Lower lobe of right lung (tissue), 2 donors: Measurements from ENCODE around the gene RALB. TPM values are rescaled to one million over a fixed set of nuclear protein-coding genes. Genes with fewer than 3 reads are reported as not detected.

Source experiments
- ATAC-seq, 2 donors: fragments of 200-7000 bp; cut with Tn5 transposase; one replicate each; pipeline ENCODE4 v1.9.1; 2020 to 2022; ENCODE audit warnings: mild to moderate bottlenecking in 2 of 2, moderate library complexity in 2 of 2
- DNase-seq: peaks from one replicate; pipeline ENCODE4 v3.0.0-alpha.2; 2020
- H3K27ac ChIP-seq: fragments of 200-600 bp; one replicate; pipeline ENCODE4 v1.8.0; 2022
- H3K27me3 ChIP-seq: fragments of 200-600 bp; one replicate; pipeline ENCODE4 v1.8.0; 2022; ENCODE audit warnings: low read depth
- H3K36me3 ChIP-seq: fragments of 200-600 bp; one replicate; pipeline ENCODE4 v1.8.0; 2022; ENCODE audit warnings: mild to moderate bottlenecking
- H3K4me1 ChIP-seq: fragments of 200-600 bp; one replicate; pipeline ENCODE4 v1.8.0; 2022
- H3K4me3 ChIP-seq: fragments of 200-600 bp; one replicate; pipeline ENCODE4 v1.8.0; 2022; ENCODE audit warnings: mild to moderate bottlenecking
- H3K9me3 ChIP-seq: fragments of 200-600 bp; one replicate; pipeline ENCODE4 v1.8.0; 2022
- intact Hi-C: fragments of 100-400 bp; cut with DNase I; formaldehyde crosslinking; loops from one replicate; pipeline ENCODE4 v1.11.0; 2022
- total RNA-seq: library from RNA; stranded (reverse); fragmentation: NEBNext Ultra II Directional; extraction: Animal tissue kit (Norgen Biotek cat#: 25700); gene quantifications from one replicate; pipeline ENCODE4 v1.2.1, GENCODE V29; 2021
- TF ChIP-seq, protein P1 (sequence below): fragments of 200-600 bp; IDR thresholded peaks from one replicate; pipeline ENCODE4 v1.8.0; 2022; ENCODE audit warnings: antibody characterized with exemption, mild to moderate bottlenecking
- donor health status: DM: no; HTN: yes; CAD: no; lungs with severe emphysema.

The RALB gene
- total RNA-seq, 1 donor from 2014 or later, result 65.8 TPM

- intact Hi-C loops, result no loop called here
- ATAC-seq (peak in 1 of 2 donors; percentile 20), DNase-seq (no peak)
- Histone ChIP-seq H3K36me3 (no peaks in the 10 kb centered on the region), H3K27me3 (no peaks in the 10 kb centered on the region), H3K9me3 (no peaks in the 10 kb centered on the region), H3K4me3 (no peak overlapping the region), H3K4me1 (peaks cover 47% of the 10 kb centered on the region), H3K27ac (no peak overlapping the region)
- TF ChIP-seq, protein P1, sequence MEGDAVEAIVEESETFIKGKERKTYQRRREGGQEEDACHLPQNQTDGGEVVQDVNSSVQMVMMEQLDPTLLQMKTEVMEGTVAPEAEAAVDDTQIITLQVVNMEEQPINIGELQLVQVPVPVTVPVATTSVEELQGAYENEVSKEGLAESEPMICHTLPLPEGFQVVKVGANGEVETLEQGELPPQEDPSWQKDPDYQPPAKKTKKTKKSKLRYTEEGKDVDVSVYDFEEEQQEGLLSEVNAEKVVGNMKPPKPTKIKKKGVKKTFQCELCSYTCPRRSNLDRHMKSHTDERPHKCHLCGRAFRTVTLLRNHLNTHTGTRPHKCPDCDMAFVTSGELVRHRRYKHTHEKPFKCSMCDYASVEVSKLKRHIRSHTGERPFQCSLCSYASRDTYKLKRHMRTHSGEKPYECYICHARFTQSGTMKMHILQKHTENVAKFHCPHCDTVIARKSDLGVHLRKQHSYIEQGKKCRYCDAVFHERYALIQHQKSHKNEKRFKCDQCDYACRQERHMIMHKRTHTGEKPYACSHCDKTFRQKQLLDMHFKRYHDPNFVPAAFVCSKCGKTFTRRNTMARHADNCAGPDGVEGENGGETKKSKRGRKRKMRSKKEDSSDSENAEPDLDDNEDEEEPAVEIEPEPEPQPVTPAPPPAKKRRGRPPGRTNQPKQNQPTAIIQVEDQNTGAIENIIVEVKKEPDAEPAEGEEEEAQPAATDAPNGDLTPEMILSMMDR, result no peak
Observed at GRCh38 chr2:120243211-120243610, 9.4 kb upstream of the RALB start.

GRCh38 chr2:120243875-120244553 is 8.6 kb upstream of the RALB start:
- Histone ChIP-seq H3K36me3 (no peaks in the 10 kb centered on the region), H3K27ac (no peak overlapping the region), H3K27me3 (no peaks in the 10 kb centered on the region), H3K4me3 (no peak overlapping the region), H3K4me1 (peaks cover 43% of the 10 kb centered on the region), H3K9me3 (no peaks in the 10 kb centered on the region)
- no peak for DNase-seq
- TF ChIP-seq, protein P1, result no peak
- intact Hi-C loops, result no loop called here
- ATAC-seq, result no peak

DNA sequence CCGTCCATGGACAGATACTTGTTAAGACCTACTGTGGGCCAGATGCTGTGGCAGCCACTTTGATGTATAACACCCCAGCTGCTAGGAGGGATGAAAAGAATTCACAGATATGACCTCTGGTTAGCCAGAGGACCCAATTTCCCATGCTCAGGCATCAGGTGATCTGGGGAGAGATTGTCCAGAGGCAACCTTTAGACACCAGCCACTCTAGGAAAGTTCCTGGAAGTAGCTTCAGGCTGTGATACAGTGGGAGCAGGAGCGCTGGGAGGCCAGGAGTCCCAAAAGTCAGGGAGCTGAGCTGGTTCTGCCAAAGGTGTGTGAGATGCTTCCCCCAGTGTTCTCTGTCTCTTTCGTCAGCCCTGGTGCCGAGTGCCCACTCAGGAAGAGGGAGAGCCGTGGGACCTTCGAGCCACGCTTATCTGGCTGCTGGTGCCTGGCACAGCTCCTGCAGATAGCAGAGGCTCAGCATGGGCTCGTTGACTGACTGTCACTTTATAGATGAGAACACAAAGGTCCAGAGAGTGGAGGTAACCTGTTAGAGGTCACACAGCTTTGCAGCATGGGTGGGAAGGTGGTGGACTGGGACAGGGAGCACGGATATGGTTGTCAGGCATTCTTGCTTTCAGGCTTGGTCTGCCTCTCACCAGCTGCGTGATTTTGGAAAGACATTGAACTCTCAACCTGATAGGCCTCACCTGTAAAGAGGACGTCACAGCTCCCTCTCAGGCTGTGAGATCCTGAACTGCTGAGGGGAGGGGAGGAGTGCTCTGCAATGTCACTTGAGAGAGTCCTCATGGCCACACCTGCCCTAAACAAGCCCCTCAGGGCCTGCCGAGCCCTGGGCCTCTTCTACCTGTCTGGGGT is 7.8 kb upstream of the RALB start:
- DNase-seq, result no peak
- Histone ChIP-seq H3K27ac (peak overlapping the region; percentile 60), H3K36me3 (no peaks in the 10 kb centered on the region), H3K4me1 (peaks cover 34% of the 10 kb centered on the region), H3K27me3 (no peaks in the 10 kb centered on the region), H3K4me3 (no peak overlapping the region), H3K9me3 (no peaks in the 10 kb centered on the region)
- intact Hi-C loops, result no loop called here
- peak; percentile 66 to 73 for ATAC-seq
- TF ChIP-seq, protein P1, result no peak

DNA sequence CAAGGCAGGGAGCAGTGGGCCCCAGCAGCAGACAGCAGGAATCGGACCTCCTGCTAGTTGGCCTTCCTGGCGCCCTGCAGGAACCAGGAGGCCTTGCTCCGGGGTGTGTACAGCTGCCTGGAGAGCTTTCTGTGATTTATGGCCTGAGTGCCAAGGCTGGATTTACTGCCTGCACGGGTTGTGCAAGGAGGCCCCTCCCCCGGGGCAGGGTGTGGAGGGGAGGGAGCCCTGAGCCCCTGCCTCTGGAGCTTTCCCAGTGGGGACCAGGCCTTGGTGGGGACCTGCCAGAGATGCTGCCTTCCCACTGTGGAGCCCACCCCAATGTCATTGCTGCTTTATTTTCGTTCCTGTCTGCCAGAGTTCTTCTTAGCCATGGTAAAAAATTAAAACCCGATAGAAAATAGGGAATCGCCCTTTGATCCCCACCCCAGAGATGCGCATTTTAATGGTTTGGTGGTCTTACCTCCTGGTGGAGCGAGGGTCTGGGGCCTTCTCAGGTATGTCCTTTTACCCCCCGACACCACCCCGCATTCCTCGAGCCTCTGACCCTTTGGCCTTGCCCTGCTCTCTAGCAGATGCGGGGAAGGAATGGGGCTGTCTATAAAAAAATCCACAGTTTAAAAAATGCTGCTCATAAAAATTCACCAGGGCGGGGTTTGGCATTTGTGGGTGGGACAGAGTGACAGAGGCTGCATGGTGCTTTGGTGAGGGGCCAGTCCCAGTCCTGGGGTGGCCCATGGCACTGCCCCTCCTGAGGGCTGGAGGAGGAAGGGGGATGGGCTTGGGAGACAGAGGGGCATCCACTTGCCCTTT is 6.9 kb upstream of the RALB start:
- no peaks in the 10 kb centered on the region for H3K9me3 ChIP-seq
- DNase-seq (no peak), ATAC-seq (peak; percentile 73 to 77)
- intact Hi-C loops, result no loop called here
- H3K27ac ChIP-seq, result peak overlapping the region; percentile 60
- peaks cover 27% of the 10 kb centered on the region for H3K4me1 ChIP-seq
- TF ChIP-seq, protein P1, result no peak
- no peak overlapping the region for H3K4me3 ChIP-seq
- H3K27me3 ChIP-seq, result no peaks in the 10 kb centered on the region
- H3K36me3 ChIP-seq, result no peaks in the 10 kb centered on the region

- no peak for DNase-seq
- TF ChIP-seq, protein P1, result no peak
- Histone ChIP-seq H3K4me3 (no peak overlapping the region), H3K9me3 (no peaks in the 10 kb centered on the region), H3K4me1 (peaks cover 31% of the 10 kb centered on the region), H3K27me3 (no peaks in the 10 kb centered on the region), H3K36me3 (no peaks in the 10 kb centered on the region), H3K27ac (no peak overlapping the region)
- intact Hi-C loops, result no loop called here
- ATAC-seq, result no peak
Observed at GRCh38 chr2:120246546-120247300, 5.9 kb upstream of the RALB start.
